ENCODE measurements around the gene MALRD1. TPM values are rescaled to one million over a fixed set of nuclear protein-coding genes. Genes with fewer than 3 reads are reported as not detected.

Gene MALRD1
- total RNA-seq, 1 donor from 2014 or later = 0.11 TPM

- H3K36me3 ChIP-seq = no peaks in the 10 kb centered on the region
- Mint-ChIP-seq H3K27ac (no peak overlapping the region), H3K4me3 (no peak overlapping the region), H3K9me3 (no peaks in the 10 kb centered on the region), H3K36me3 (no peaks in the 10 kb centered on the region), H3K4me1 (no peaks in the 10 kb centered on the region), H3K27me3 (ENCODE audit: insufficient read depth, low read depth) (no peaks in the 10 kb centered on the region)
- no peak overlapping the region for H3K27ac ChIP-seq
- no peak overlapping the region for H2AFZ ChIP-seq (replicated peaks)
- no peaks in the 10 kb centered on the region for H4K20me1 ChIP-seq (ENCODE audit: low read depth)
- no peaks in the 10 kb centered on the region for H3K4me1 ChIP-seq
- H3K9ac ChIP-seq = no peak overlapping the region
- H3F3A ChIP-seq (ENCODE audit: low read depth) = no peaks in the 10 kb centered on the region
- no peaks in the 10 kb centered on the region for H3K9me3 ChIP-seq (ENCODE audit: low read depth)
- no peak overlapping the region for H3K4me3 ChIP-seq
- H3K27me3 ChIP-seq = no peaks in the 10 kb centered on the region
- no peaks in the 10 kb centered on the region for H3K79me2 ChIP-seq (ENCODE audit: low read depth)
- no peak for DNase-seq (ENCODE audit: low spot score)
- TF ChIP-seq CTCF (IDR thresholded peaks at IDR 0.05) = no peak
- no peak for TF ChIP-seq EZH2 (IDR thresholded peaks at IDR 0.05)
- no peak for TF ChIP-seq EZH2phosphoT487 (IDR thresholded peaks at IDR 0.05)
- no peak overlapping the region for H3K4me2 ChIP-seq
These were observed 431.3 kb downstream of the MALRD1 start for GRCh38 chr10:19479854-19480253.

- no peaks in the 10 kb centered on the region for H3K27me3 Mint-ChIP-seq (ENCODE audit: insufficient read depth, low read depth)
- H3K27ac ChIP-seq = no peak overlapping the region
- H3K4me3 ChIP-seq = no peak overlapping the region
- H3K4me1 Mint-ChIP-seq = no peaks in the 10 kb centered on the region
- no peaks in the 10 kb centered on the region for H3K9me3 ChIP-seq (ENCODE audit: low read depth)
- no peaks in the 10 kb centered on the region for H3K27me3 ChIP-seq
- no peaks in the 10 kb centered on the region for H4K20me1 ChIP-seq (ENCODE audit: low read depth)
- no peaks in the 10 kb centered on the region for H3F3A ChIP-seq (ENCODE audit: low read depth)
- H3K27ac Mint-ChIP-seq = no peak overlapping the region
- H3K79me2 ChIP-seq (ENCODE audit: low read depth) = no peaks in the 10 kb centered on the region
- H3K4me3 Mint-ChIP-seq = no peak overlapping the region
- no peaks in the 10 kb centered on the region for H3K4me1 ChIP-seq
- no peak for DNase-seq (ENCODE audit: low spot score)
- no peak overlapping the region for H3K4me2 ChIP-seq
- no peak overlapping the region for H2AFZ ChIP-seq (replicated peaks)
- no peaks in the 10 kb centered on the region for H3K36me3 Mint-ChIP-seq
- H3K9me3 Mint-ChIP-seq = no peaks in the 10 kb centered on the region
- TF ChIP-seq EZH2 (IDR thresholded peaks at IDR 0.05) (no peak), CTCF (IDR thresholded peaks at IDR 0.05) (no peak), EZH2phosphoT487 (IDR thresholded peaks at IDR 0.05) (no peak)
- no peaks in the 10 kb centered on the region for H3K36me3 ChIP-seq
- no peak overlapping the region for H3K9ac ChIP-seq
These were observed 431.8 kb downstream of the MALRD1 start for GRCh38 chr10:19480353-19480752.

GRCh38 chr10:19483421-19483820 is 434.8 kb downstream of the MALRD1 start:
- H3K4me3 ChIP-seq = no peak overlapping the region
- Mint-ChIP-seq H3K27ac (no peak overlapping the region), H3K36me3 (no peaks in the 10 kb centered on the region), H3K4me3 (no peak overlapping the region), H3K27me3 (ENCODE audit: insufficient read depth, low read depth) (no peaks in the 10 kb centered on the region), H3K9me3 (no peaks in the 10 kb centered on the region), H3K4me1 (no peaks in the 10 kb centered on the region)
- no peaks in the 10 kb centered on the region for H3K4me1 ChIP-seq
- DNase-seq (ENCODE audit: low spot score) = no peak
- no peaks in the 10 kb centered on the region for H3K36me3 ChIP-seq
- H3K27me3 ChIP-seq = no peaks in the 10 kb centered on the region
- TF ChIP-seq EZH2 (IDR thresholded peaks at IDR 0.05) (no peak), CTCF (IDR thresholded peaks at IDR 0.05) (no peak), EZH2phosphoT487 (IDR thresholded peaks at IDR 0.05) (no peak)
- H3K79me2 ChIP-seq (ENCODE audit: low read depth) = no peaks in the 10 kb centered on the region
- H3F3A ChIP-seq (ENCODE audit: low read depth) = no peaks in the 10 kb centered on the region
- no peak overlapping the region for H3K4me2 ChIP-seq
- H4K20me1 ChIP-seq (ENCODE audit: low read depth) = no peaks in the 10 kb centered on the region
- H3K9ac ChIP-seq = no peak overlapping the region
- no peaks in the 10 kb centered on the region for H3K9me3 ChIP-seq (ENCODE audit: low read depth)
- no peak overlapping the region for H3K27ac ChIP-seq
- no peak overlapping the region for H2AFZ ChIP-seq (replicated peaks)

Measured in neural progenitor cell (in vitro differentiated cells).